GM12891 (cell line): Measurements from ENCODE around the gene SATB2.

Source experiments
- PAX5 ChIP-seq: IDR thresholded peaks from 2 replicates; pipeline ENCODE4 v1.6.1; 2011; ENCODE audit warnings: low read length, moderate library complexity, mild to moderate bottlenecking; ENCODE audit not compliant: insufficient read depth, severe bottlenecking
- POLR2A ChIP-seq: IDR thresholded peaks from 2 replicates; pipeline ENCODE4 v1.6.1; 2011; ENCODE audit warnings: low read depth, low read length, control low read depth
- POLR2AphosphoS5 ChIP-seq: IDR thresholded peaks from 2 replicates; pipeline ENCODE4 v1.6.1; 2011; ENCODE audit warnings: low read depth, low read length, control low read depth

DNA sequence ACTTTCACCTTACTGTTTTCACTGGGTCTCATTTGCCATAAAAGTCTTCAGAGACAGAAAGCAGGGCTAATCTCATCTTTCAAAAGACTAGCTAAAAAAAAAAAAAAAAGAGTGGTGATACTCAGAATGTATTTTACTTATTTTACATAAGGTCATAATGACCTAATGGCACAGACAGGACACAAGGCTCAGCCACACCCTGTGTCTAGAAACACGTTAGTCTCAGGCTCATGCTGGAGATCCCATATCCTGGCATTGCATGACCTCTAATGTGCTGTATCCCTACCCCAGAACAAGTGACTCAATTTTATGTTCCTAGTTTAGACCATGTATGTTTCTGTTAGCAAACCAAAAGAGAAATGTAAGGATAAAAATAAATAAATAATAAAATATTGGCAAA is 115.4 kb downstream of the SATB2 start:
- no peak for TF ChIP-seq POLR2A
- TF ChIP-seq POLR2AphosphoS5, result no peak
- TF ChIP-seq PAX5, result no peak
